Head of caudate nucleus (tissue), 42 donors: ENCODE measurements around the gene EIF4G1.

Experiments used
- DNase-seq, 42 donors: peaks; one replicate each; pipeline versions ENCODE4 v3.0.0 to v3.0.0-alpha.2; 2020 to 2021; ENCODE audit warnings: mixed read lengths in 7 of 42
- intact Hi-C: fragments of 100-400 bp; cut with DNase I; formaldehyde crosslinking; loops from one replicate; pipeline ENCODE4 v1.15.0; 2022

The EIF4G1 gene

DNA sequence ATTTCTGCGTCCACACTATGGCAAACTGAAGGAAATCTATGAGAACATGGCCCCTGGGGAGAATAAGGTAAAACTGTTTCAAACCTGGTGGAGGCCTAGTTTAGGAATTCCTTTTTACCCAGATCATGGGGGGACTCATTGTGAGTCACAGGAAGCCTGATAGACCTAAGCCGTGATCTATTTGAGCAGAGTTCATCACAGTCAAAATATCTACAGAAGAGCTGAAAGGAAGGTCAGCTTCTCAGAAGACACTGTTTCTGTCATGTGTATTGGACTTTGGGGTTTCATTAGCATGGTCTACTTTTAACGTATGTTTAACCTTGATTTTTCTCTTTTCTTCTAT lies 14.1 kb upstream of the EIF4G1 start:
- no peak for DNase-seq
- intact Hi-C loops: no loop called here

- no peak for DNase-seq
- intact Hi-C loops: no loop called here
Measured at GRCh38 chr3:184305577-184305976, 8.8 kb upstream of the EIF4G1 start.

GRCh38 chr3:184306341-184306972 lies 7.9 kb upstream of the EIF4G1 start:
- DNase-seq: no peak
- intact Hi-C loops: no loop called here

- intact Hi-C loops: no loop called here
- no peak for DNase-seq
Measured at GRCh38 chr3:184307915-184308314, 6.5 kb upstream of the EIF4G1 start.

- DNase-seq: no peak
- intact Hi-C loops: no loop called here
Measured at GRCh38 chr3:184308744-184309143, 5.7 kb upstream of the EIF4G1 start.

DNA sequence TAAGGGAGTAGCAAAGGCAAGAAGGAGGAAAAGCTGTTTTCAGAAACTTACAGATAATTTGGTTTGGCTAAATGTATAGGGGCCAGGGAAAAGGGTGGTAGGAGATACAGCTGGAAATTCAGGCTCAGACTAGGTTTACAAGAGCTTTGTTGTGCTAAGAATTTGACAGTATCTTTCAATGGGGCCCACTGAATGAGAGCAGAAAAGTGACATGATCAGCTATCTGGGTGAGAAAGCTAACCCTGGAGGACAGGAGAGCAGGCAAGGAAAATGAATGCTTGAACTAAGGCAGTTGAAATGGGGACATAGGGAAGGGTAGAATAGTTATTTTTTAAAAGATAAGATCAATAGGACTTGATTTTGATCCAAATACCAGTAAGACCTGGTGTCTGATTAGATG lies 2.8 kb upstream of the EIF4G1 start:
- intact Hi-C loops: no loop called here
- no peak for DNase-seq

- intact Hi-C loops: no loop called here
- peak in 36 of 42 donors; percentile 35 to 85 (median 63) for DNase-seq
Measured at GRCh38 chr3:184314700-184315542, 515 bp downstream of the EIF4G1 start.

GRCh38 chr3:184315543-184315867 lies 1.1 kb downstream of the EIF4G1 start:
- intact Hi-C loops: no loop called here
- no peak for DNase-seq

- intact Hi-C loops: no loop called here
- DNase-seq: no peak
Measured at GRCh38 chr3:184315871-184316661, 1.7 kb downstream of the EIF4G1 start.

DNA sequence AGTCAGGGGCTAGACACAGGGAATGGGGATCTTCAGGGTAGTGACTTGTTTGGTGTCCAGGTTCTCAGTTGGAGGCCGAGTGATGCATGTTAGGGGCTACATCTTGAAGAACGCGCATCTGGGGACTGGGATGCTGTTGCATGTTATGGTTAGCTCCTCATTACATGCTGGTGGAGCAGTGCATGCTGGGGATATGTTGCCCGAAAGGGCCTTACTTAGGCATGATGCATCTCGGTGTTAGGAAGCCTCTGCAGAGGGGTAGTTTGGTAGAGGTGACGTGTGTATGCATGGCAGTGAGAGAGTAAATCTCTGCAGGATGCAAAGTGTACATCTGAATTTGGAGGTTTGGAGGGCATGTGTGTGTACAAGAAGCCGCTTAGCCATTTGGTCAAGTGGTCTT lies 2.4 kb downstream of the EIF4G1 start:
- intact Hi-C loops: no loop called here
- no peak for DNase-seq

GRCh38 chr3:184317201-184317600 lies 2.8 kb downstream of the EIF4G1 start:
- DNase-seq: no peak
- intact Hi-C loops: no loop called here

- DNase-seq: peak; percentile 88 to 99 (median 96)
- intact Hi-C loops: no loop called here
Measured at GRCh38 chr3:184320104-184320445, 5.7 kb downstream of the EIF4G1 start.

GRCh38 chr3:184321666-184322065 lies 7.3 kb downstream of the EIF4G1 start:
- intact Hi-C loops: no loop called here
- no peak for DNase-seq

GRCh38 chr3:184322731-184323487 lies 8.5 kb downstream of the EIF4G1 start:
- intact Hi-C loops: no loop called here
- DNase-seq: no peak

- DNase-seq: no peak
- intact Hi-C loops: no loop called here
Measured at GRCh38 chr3:184323696-184324095, 9.3 kb downstream of the EIF4G1 start.

DNA sequence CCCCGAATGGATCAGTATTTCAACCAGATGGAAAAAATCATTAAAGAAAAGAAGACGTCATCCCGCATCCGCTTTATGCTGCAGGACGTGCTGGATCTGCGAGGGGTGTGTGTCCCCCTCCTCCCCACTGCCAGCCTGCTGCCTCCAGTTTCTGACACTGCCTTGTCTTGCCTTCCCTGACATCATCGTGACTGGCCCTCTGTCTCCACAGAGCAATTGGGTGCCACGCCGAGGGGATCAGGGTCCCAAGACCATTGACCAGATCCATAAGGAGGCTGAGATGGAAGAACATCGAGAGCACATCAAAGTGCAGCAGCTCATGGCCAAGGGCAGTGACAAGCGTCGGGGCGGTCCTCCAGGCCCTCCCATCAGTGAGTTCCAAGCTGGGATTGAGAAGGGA lies 10.9 kb downstream of the EIF4G1 start:
- DNase-seq: no peak
- intact Hi-C loops: no loop called here

GRCh38 chr3:184325715-184326369 lies 11.4 kb downstream of the EIF4G1 start:
- intact Hi-C loops: no loop called here
- peak in 3 of 42 donors; percentile 33 to 63 (median 44) for DNase-seq

DNA sequence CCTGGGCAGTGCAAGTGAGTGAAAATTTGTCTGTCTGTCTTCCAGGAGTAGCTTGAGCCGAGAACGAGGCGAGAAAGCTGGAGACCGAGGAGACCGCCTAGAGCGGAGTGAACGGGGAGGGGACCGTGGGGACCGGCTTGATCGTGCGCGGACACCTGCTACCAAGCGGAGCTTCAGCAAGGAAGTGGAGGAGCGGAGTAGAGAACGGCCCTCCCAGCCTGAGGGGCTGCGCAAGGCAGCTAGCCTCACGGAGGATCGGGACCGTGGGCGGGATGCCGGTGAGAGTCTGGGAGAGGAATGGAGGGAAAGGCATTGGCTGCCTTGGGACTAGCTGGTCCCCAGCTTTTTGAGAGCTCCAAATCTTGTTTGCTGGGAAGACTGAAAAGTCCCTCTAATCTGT lies 12.8 kb downstream of the EIF4G1 start:
- intact Hi-C loops: no loop called here
- DNase-seq: no peak

GRCh38 chr3:184328516-184328915 lies 14.1 kb downstream of the EIF4G1 start:
- DNase-seq: no peak
- intact Hi-C loops: no loop called here
